Measurements from ENCODE around the gene CIZ1.
A peak's percentile ranks its signal among the peaks of the same experiment; 100 is the strongest.

Gene CIZ1

GRCh38 chr9:128162215-128163026 is 29.0 kb downstream of the CIZ1 start:
- DNase-seq: peak; percentile 18

GRCh38 chr9:128161215-128161902 is 30.0 kb downstream of the CIZ1 start:
- DNase-seq: no peak

- DNase-seq: no peak
Measured at GRCh38 chr9:128160603-128160987, 30.8 kb downstream of the CIZ1 start.

GRCh38 chr9:128159784-128160602 is 31.4 kb downstream of the CIZ1 start, which contains the start of gene BBLN:
BBLN (plus strand) TSS chr9:128160265; CDS start chr9:128160408, 143 bp downstream.
- peak; percentile 91 for DNase-seq

GRCh38 chr9:128159522-128159783 is 31.9 kb downstream of the CIZ1 start:
- no peak for DNase-seq

- no peak for DNase-seq
Measured at GRCh38 chr9:128155736-128156500, 35.5 kb downstream of the CIZ1 start.

GRCh38 chr9:128153947-128154695 is 37.3 kb downstream of the CIZ1 start:
- no peak for DNase-seq

- DNase-seq: no peak
Measured at GRCh38 chr9:128153060-128153946, 38.1 kb downstream of the CIZ1 start.

- no peak for DNase-seq
Measured at GRCh38 chr9:128152133-128153059, 39.0 kb downstream of the CIZ1 start.

GRCh38 chr9:128151309-128152132 is 39.9 kb downstream of the CIZ1 start:
- no peak for DNase-seq

- DNase-seq: no peak
Measured at GRCh38 chr9:128150594-128151308, 40.6 kb downstream of the CIZ1 start.

- DNase-seq: no peak
Measured at GRCh38 chr9:128149951-128150593, 41.3 kb downstream of the CIZ1 start.

- DNase-seq: no peak
Measured at GRCh38 chr9:128149001-128149701, 42.2 kb downstream of the CIZ1 start, which contains the start of gene LCN2. LCN2 (plus strand) TSS chr9:128149453; CDS start chr9:128149526, 73 bp downstream.

GRCh38 chr9:128148509-128149000 is 42.8 kb downstream of the CIZ1 start:
- DNase-seq: no peak

GRCh38 chr9:128146591-128147120 is 44.7 kb downstream of the CIZ1 start:
- DNase-seq: no peak

- no peak for DNase-seq
Measured at GRCh38 chr9:128145951-128146351, 45.4 kb downstream of the CIZ1 start.
